Right lobe of liver (tissue), 4 donors: Measurements from ENCODE around the gene OLFM3.

Experiments
- POLR2A ChIP-seq: fragments of 450-650 bp; IDR thresholded peaks from one replicate; pipeline ENCODE4 v1.6.1; 2017; ENCODE audit warnings: antibody characterized with exemption, mild to moderate bottlenecking
- TF ChIP-seq, protein P1 (sequence below), 4 donors: fragments of 200-600 bp in 3 of 4; fragments of 450-650 bp in 1 of 4; IDR thresholded peaks; one replicate each; pipeline versions ENCODE4 v1.5.1 to v1.8.0; 2016 to 2022; ENCODE audit warnings: antibody characterized with exemption in 4 of 4, mild to moderate bottlenecking in 2 of 4
- donor health status: DM: no; HTN: no; CAD: no.
- donor health status: DM: no; HTN: no; CAD: no.
- donor health status: DM: no; HTN: yes; CAD: no.

DNA sequence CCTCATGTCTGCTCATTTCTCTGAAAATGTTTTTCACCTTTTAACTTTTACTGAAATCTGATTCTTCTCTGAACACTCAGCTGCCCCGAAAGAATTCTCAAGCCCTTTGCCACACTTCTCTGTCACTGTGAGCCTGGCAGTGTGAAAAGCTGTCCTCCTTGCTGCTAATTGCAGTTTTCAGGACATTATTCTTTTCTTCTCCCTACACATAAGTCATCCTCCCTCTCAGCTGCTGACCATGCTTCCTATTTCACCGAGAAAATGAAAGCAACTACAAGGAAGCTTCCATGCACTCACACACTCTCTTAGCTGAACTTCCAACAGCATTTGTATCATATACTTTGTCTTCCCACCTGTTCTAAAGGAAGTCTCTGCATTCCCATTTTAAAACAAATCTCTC, 15.8 kb downstream of the OLFM3 start:
- TF ChIP-seq, protein P1, sequence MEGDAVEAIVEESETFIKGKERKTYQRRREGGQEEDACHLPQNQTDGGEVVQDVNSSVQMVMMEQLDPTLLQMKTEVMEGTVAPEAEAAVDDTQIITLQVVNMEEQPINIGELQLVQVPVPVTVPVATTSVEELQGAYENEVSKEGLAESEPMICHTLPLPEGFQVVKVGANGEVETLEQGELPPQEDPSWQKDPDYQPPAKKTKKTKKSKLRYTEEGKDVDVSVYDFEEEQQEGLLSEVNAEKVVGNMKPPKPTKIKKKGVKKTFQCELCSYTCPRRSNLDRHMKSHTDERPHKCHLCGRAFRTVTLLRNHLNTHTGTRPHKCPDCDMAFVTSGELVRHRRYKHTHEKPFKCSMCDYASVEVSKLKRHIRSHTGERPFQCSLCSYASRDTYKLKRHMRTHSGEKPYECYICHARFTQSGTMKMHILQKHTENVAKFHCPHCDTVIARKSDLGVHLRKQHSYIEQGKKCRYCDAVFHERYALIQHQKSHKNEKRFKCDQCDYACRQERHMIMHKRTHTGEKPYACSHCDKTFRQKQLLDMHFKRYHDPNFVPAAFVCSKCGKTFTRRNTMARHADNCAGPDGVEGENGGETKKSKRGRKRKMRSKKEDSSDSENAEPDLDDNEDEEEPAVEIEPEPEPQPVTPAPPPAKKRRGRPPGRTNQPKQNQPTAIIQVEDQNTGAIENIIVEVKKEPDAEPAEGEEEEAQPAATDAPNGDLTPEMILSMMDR (IDR thresholded peaks at IDR 0.05), result no peak
- TF ChIP-seq POLR2A, result no peak
